ENCODE measurements around the gene CCPG1. TPM values are rescaled to one million over a fixed set of nuclear protein-coding genes. Genes with fewer than 3 reads are reported as not detected.
"Not testable (repeated sequence)": the region's sequence is repeated elsewhere in the genome, so short reads cannot be mapped to it uniquely, and the experiment has no call there.

Gene CCPG1
- total RNA-seq (100 to 1,000 TPM in 1 of 4 donors, 10 to 100 TPM in 3; 66.1 to 105 (median 82.3) TPM), polyA plus RNA-seq (33.6 TPM)
- long read RNA-seq, donor 1, full-length matches to known transcripts, result 72 of 93 reads
- long read RNA-seq, donor 1, partial matches to known transcripts, result 6 of 93 reads
- long read RNA-seq, donor 1, other reads (novel, unspliced or antisense), result 15 of 93 reads
- long read RNA-seq, donor 2, full-length matches to known transcripts, result 48 of 62 reads
- long read RNA-seq, donor 2, partial matches to known transcripts, result 3 of 62 reads
- long read RNA-seq, donor 2, other reads (novel, unspliced or antisense), result 11 of 62 reads
- long read RNA-seq, donor 3, full-length matches to known transcripts, result 274 of 290 reads
- long read RNA-seq, donor 3, partial matches to known transcripts, result 3 of 290 reads
- long read RNA-seq, donor 3, other reads (novel, unspliced or antisense), result 13 of 290 reads
- long read RNA-seq, donor 4, full-length matches to known transcripts, result 53 of 78 reads
- long read RNA-seq, donor 4, partial matches to known transcripts, result 16 of 78 reads
- long read RNA-seq, donor 4, other reads (novel, unspliced or antisense), result 9 of 78 reads

GRCh38 chr15:55408012-55408928 lies at the start of gene CCPG1, which contains the start of gene PIERCE2:
Gene CCPG1 (minus strand): TSS chr15:55408359. CDS start chr15:55389424, 18,935 bp downstream.
Gene PIERCE2 (plus strand): TSS chr15:55408495. CDS start chr15:55408769, 274 bp downstream.
- DNase-seq (peak; percentile 94 to 97 (median 97)), ATAC-seq (peak; percentile 99)
- Histone ChIP-seq H3K4me3 (ENCODE audit: low read length) (peak within 1 kb of the TSS; percentile 89), H3K27me3 (ENCODE audit: control insufficient read depth, insufficient read depth) (no peaks in the 10 kb centered on the region), H3K9me3 (ENCODE audit: control insufficient read depth, low read length) (no peaks in the 10 kb centered on the region), H3K27ac (ENCODE audit: low read length) (peak within 1 kb of the TSS; percentile 94), H3K4me1 (ENCODE audit: control insufficient read depth, insufficient read depth, low read length) (no peaks in the 10 kb centered on the region)
- intact Hi-C loops (cut with DNase I), result no loop called here
- under 1% methylated on average over 70 of the region's 70 CpGs for WGBS

DNA sequence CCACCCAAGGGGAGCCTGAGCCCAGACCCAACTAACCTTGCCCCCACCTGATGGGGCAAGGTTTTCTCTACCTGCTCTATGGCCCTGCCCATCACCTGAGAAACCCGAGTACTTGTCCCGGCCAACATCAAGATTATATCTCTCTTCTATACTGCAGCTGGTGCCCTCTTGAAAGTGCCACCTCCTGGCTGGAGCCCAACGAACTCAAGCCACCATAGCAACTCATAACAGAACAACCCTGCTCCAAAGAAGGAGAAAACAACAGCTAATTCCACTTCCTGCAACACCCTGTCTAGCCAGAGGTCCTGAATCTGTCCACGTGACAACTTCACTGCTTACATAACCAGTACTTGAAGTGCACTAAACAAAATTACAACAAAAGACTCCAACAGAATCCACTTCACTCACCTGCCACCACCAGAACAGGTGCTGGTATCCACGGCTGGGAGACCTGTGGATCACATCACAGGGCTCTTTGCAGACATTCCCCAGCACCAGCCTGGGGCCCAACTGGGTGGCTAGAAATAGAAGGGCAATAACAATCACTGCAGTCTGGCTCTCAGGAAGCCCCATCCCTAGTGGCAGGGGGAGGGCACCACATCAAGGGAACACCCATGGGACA lies 49.4 kb upstream of the CCPG1 start:
- Histone ChIP-seq H3K27me3 (ENCODE audit: control insufficient read depth, insufficient read depth) (peaks cover 2% of the 10 kb centered on the region), H3K9me3 (ENCODE audit: control insufficient read depth, low read length) (no peaks in the 10 kb centered on the region), H3K4me3 (ENCODE audit: low read length) (no peak overlapping the region), H3K27ac (ENCODE audit: low read length) (no peak overlapping the region), H3K4me1 (ENCODE audit: control insufficient read depth, insufficient read depth, low read length) (no peaks in the 10 kb centered on the region)
- WGBS, result 90% methylated on average over 5 of the region's 5 CpGs
- ATAC-seq, result no peak
- intact Hi-C loops (cut with DNase I), result no loop called here
- no peak for DNase-seq

GRCh38 chr15:55447030-55447394 lies 38.9 kb upstream of the CCPG1 start:
- WGBS, result 98% methylated on average over 15 of the region's 19 CpGs
- intact Hi-C loops (cut with DNase I); H3K4me3 ChIP-seq (ENCODE audit: low read length); H3K27ac ChIP-seq (ENCODE audit: low read length); H3K27me3 ChIP-seq (ENCODE audit: control insufficient read depth, insufficient read depth); H3K4me1 ChIP-seq (ENCODE audit: control insufficient read depth, insufficient read depth, low read length); ATAC-seq; H3K9me3 ChIP-seq (ENCODE audit: control insufficient read depth, low read length): not testable (repeated sequence)
- DNase-seq, result peak in 1 of 3 donors; percentile 53

- H3K27ac ChIP-seq (ENCODE audit: low read length); H3K27me3 ChIP-seq (ENCODE audit: control insufficient read depth, insufficient read depth); H3K4me1 ChIP-seq (ENCODE audit: control insufficient read depth, insufficient read depth, low read length); intact Hi-C loops (cut with DNase I); H3K9me3 ChIP-seq (ENCODE audit: control insufficient read depth, low read length); ATAC-seq; H3K4me3 ChIP-seq (ENCODE audit: low read length): not testable (repeated sequence)
- WGBS, result 97% methylated on average over 41 of the region's 41 CpGs
- peak in 1 of 3 donors; percentile 55 for DNase-seq
These were observed 38.3 kb upstream of the CCPG1 start for GRCh38 chr15:55446379-55447029.

DNA sequence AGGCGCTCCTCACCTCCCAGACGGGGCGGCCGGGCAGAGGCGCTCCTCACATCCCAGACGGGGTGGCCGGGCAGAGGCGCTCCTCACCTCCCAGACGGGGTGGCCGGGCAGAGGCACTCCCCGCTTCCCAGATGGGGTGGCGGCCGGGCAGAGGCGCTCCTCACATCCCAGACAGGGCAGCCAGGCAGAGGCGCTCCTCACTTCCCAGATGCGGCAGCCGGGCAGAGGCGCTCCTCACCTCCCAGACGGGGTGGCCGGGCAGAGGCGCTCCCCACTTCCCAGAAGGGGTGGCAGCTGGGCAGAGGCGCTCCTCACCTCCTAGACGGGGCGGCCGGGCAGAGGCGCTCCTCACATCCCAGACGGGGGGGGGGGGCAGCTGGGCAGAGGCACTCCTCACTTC lies 37.8 kb upstream of the CCPG1 start:
- H3K27ac ChIP-seq (ENCODE audit: low read length); DNase-seq; ATAC-seq; intact Hi-C loops (cut with DNase I); H3K27me3 ChIP-seq (ENCODE audit: control insufficient read depth, insufficient read depth); H3K4me1 ChIP-seq (ENCODE audit: control insufficient read depth, insufficient read depth, low read length); H3K9me3 ChIP-seq (ENCODE audit: control insufficient read depth, low read length); H3K4me3 ChIP-seq (ENCODE audit: low read length): not testable (repeated sequence)
- WGBS, result 99% methylated on average over 26 of the region's 27 CpGs

GRCh38 chr15:55443141-55443540 lies 35.0 kb upstream of the CCPG1 start:
- intact Hi-C loops (cut with DNase I); H3K27me3 ChIP-seq (ENCODE audit: control insufficient read depth, insufficient read depth); H3K4me3 ChIP-seq (ENCODE audit: low read length); H3K4me1 ChIP-seq (ENCODE audit: control insufficient read depth, insufficient read depth, low read length); ATAC-seq; H3K27ac ChIP-seq (ENCODE audit: low read length); H3K9me3 ChIP-seq (ENCODE audit: control insufficient read depth, low read length); DNase-seq: not testable (repeated sequence)
- 90% methylated on average over 15 of the region's 15 CpGs for WGBS

- Histone ChIP-seq H3K4me3 (ENCODE audit: low read length) (no peak overlapping the region), H3K9me3 (ENCODE audit: control insufficient read depth, low read length) (no peaks in the 10 kb centered on the region), H3K4me1 (ENCODE audit: control insufficient read depth, insufficient read depth, low read length) (no peaks in the 10 kb centered on the region), H3K27me3 (ENCODE audit: control insufficient read depth, insufficient read depth) (no peaks in the 10 kb centered on the region), H3K27ac (ENCODE audit: low read length) (no peak overlapping the region)
- ATAC-seq (peak; percentile 43 to 53), DNase-seq (no peak)
- intact Hi-C loops (cut with DNase I), result loop anchor here in 2 of 4 donors (5.0 to 10.0 kb wide), 2 partner anchors 218 to 220 kb away; no protein-coding TSS in a partner anchor
- 35% methylated on average over 6 of the region's 6 CpGs for WGBS
These were observed 27.0 kb upstream of the CCPG1 start for GRCh38 chr15:55434989-55435825.

DNA sequence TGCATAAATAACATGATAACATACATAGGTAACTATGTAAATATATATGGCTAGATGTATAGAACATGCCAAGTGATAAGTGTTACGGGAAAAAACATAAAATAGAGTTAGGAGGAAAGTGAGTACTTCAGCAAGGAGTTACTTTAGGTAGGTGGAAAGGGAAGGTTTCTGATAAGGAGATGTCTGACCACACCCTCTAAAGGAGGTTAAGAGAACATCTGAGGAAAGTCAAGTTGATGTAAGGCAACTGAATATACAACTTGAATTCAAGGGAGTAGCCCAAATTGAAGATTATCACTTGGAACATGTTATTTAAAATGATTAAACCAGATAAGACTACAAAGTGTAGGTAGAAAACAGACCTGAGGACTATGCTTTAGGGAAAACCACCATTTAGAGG lies 13.9 kb upstream of the CCPG1 start:
- Histone ChIP-seq H3K4me1 (ENCODE audit: control insufficient read depth, insufficient read depth, low read length) (no peaks in the 10 kb centered on the region), H3K4me3 (ENCODE audit: low read length) (no peak overlapping the region), H3K27me3 (ENCODE audit: control insufficient read depth, insufficient read depth) (no peaks in the 10 kb centered on the region), H3K9me3 (ENCODE audit: control insufficient read depth, low read length) (no peaks in the 10 kb centered on the region), H3K27ac (ENCODE audit: low read length) (no peak overlapping the region)
- ATAC-seq (no peak), DNase-seq (no peak)
- WGBS, result 0% methylated on average over 1 of the region's 1 CpG
- intact Hi-C loops (cut with DNase I), result no loop called here

GRCh38 chr15:55420171-55420866 lies 12.2 kb upstream of the CCPG1 start:
- intact Hi-C loops (cut with DNase I), result no loop called here
- H3K9me3 ChIP-seq (ENCODE audit: control insufficient read depth, low read length), result no peaks in the 10 kb centered on the region
- ATAC-seq, result no peak
- H3K27ac ChIP-seq (ENCODE audit: low read length), result no peak overlapping the region
- no peak overlapping the region for H3K4me3 ChIP-seq (ENCODE audit: low read length)
- no peak for DNase-seq
- no peaks in the 10 kb centered on the region for H3K27me3 ChIP-seq (ENCODE audit: control insufficient read depth, insufficient read depth)
- no peaks in the 10 kb centered on the region for H3K4me1 ChIP-seq (ENCODE audit: control insufficient read depth, insufficient read depth, low read length)
